HG02798 (cell line): ENCODE measurements around the gene CLHC1.
"Not testable (repeated sequence)": the region's sequence is repeated elsewhere in the genome, so short reads cannot be mapped to it uniquely, and the experiment has no call there.

Experiments used
- ATAC-seq: cut with Tn5 transposase; IDR thresholded peaks from one replicate; pipeline ENCODE4 v1.9.1; 2021; ENCODE audit warnings: mild to moderate bottlenecking; ENCODE audit not compliant: unreplicated experiment, poor library complexity

Gene CLHC1

GRCh38 chr2:55232084-55232862, at the start of gene CLHC1, which contains the start of gene RPS27A:
TSS of gene CLHC1 (minus strand) at chr2:55232293. CDS start at chr2:55222411, 9,882 bp downstream.
TSS of gene RPS27A (plus strand) at chr2:55232688. CDS start at chr2:55232825, 137 bp downstream.
- peak; percentile 89 for ATAC-seq

DNA sequence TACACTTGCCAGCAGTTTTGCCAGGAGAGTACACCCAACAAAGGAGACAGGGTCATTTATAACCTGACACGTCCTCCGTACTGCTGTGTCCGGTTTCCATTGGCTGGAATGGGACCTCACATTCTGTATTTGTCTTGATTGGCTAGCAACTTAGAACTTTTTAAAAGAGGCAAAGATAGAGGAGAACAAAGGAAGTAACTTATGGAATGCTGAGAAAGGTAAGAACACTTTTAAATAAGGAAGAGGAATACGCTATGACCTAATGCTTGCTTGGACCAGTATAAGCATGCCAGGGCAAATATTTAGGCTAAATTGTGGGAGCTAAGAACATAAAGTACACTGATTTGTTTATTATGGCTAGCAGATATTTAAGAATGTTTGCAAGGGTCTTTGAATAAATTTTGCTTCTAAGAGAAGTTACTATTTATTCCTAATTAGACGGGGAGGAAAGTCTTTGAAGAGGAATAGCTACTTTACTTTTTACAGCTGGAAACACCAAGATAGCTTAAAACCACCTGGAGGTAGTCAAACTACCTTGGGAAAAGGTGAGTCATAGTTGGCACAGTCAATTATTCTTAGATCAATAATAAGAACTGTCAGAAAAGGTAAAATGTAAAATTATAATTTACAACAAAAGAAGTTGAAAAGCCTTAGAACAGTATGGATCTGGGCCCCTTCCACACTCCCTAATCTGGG, 48.9 kb upstream of the CLHC1 start:
- not testable (repeated sequence) for ATAC-seq

DNA sequence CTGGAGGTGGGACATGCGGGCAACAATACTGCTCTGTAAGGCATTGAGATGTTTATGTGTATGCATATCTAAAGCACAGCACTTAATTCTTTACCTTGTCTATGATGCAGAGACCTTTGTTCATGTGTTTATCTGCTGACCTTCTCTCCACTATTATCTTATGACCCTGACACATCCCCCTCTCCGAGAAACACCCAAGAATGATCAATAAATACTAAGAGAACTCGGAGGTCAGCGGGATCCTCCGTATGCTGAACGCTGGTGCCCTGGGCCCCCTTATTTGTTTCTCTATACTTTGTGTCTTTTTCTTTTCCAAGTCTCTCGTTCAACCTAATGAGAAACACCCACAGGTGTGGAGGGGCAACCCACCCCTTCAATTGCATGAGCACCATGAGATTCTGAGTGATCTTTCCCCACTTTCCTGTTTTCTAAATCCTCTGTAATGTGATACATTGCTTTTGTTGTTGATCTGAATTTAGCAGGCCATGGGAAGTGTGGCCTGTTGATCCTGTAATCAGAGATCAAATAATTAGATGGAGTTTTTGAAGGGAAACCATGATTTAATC, 47.8 kb upstream of the CLHC1 start:
- not testable (repeated sequence) for ATAC-seq

DNA sequence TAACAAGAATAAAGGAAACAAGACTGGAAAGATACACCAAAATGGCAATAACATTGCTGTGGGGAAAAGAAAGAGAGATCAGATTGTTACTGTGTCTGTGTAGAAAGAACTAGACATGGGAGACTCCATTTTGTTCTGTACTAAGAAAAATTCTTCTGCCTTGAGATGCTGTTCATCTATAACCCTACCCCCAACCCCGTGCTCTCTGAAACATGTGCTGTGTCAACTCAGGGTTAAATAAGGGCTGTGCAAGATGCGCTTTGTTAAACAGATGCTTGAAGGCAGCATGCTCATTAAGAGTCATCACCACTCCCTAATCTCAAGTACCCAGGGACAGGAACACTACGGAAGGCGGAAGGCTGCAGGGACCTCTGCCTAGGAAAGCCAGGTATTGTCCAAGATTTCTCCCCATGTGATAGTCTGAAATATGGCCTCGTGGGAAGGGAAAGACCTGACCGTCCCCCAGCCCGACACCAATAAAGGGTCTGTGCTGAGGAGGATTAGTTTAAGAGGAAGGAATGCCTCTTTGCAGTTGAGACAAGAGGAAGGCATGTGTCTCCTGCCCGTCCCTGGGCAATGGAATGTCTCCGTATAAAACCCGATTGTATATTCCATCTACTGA, 47.2 kb upstream of the CLHC1 start:
- not testable (repeated sequence) for ATAC-seq

DNA sequence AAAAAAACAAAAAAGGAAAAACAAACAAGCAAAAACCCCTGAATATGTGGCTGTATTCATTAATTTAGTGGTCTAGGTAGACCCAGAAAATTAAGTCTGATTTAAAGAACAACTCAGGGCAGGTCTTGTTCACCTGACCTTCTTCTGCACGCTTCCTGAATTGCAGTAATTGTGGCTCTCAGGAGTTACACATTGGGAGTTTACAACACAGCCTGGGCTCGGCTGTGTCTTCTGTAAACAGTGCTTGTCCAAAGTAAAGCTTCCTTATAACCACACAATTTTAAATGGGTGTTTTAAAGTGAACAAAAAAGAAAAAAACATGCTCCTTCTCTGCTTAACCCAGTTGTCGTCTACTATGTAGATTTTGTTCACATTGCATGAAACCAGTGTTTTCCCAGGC, 45.2 kb upstream of the CLHC1 start:
- ATAC-seq: no peak

- not testable (repeated sequence) for ATAC-seq
Measured at GRCh38 chr2:55274346-55274745, 42.3 kb upstream of the CLHC1 start.

- ATAC-seq: no peak
Measured at GRCh38 chr2:55269645-55269990, 37.5 kb upstream of the CLHC1 start.

DNA sequence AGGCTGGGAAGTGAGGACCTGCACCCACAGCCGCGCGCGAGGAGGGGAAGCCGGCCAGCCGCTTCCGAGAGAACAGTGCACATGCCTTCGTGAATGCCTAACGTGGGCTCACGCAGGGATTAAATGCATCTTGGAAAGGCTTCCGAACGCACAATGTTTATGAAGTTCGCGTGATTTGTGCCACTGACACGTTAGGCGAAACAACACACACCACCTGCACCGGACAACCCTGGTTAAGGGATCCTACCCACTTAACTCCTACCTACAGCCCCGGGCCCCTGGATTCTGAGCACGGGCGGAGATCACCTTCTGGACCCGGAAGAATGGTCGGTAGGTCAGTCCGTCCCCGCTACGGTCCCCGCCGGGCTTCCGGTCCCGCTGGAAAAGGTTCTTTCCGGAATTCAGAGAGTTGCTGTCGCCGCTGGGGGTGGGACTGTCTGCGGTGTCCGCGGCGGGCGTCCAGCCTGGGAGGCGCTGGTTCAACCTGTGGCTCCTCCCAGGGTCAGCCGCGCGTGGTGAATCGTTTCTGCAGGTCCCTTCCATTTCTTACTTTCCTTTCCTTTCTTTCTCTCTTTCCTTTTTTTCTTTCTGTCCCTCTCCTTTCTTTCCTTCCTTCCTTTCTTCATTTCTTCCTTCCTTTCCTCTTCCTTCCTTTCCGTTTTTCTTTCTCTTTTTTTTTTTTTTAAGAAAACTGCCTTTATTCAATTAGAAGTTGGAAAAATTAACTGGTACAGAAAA, 37.0 kb upstream of the CLHC1 start, which contains the start of gene MTIF2:
TSS of gene MTIF2 (minus strand) at position 325 of the 738 bp plus-strand sequence. CDS start 5,373 bp downstream, outside the sequence.
- peak; percentile 97 for ATAC-seq

DNA sequence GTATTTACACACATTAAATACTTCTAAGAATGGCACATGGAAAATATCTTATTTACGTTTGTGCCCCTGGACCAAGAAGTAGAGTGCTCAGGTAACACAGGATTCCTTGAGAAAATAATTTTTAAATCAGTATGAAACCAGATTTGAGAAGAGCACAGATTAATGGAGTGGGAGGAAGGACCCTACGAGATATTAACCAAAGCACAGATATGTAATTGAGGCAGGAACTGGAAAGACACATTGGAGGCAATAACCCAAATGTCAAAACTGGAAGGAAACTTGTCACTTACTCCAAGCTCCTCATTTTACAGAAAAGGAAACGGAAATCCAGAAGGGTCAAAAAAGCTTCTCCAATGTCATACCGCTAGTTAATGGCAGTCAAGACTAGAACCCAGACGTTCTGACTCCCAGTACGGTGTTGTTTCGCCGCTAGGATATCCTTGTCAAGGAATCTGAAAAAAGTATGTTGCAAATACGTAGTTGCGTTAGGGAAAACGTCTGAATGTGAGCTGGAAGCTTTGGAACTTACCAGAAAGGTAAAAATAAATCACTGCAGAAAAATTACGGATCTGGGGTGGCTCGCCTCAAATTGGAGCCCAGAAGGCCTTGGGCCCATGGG, 36.3 kb upstream of the CLHC1 start:
- ATAC-seq: no peak

- not testable (repeated sequence) for ATAC-seq
Measured at GRCh38 chr2:55259586-55259985, 27.5 kb upstream of the CLHC1 start.

- ATAC-seq: no peak
Measured at GRCh38 chr2:55252832-55253231, 20.7 kb upstream of the CLHC1 start.

DNA sequence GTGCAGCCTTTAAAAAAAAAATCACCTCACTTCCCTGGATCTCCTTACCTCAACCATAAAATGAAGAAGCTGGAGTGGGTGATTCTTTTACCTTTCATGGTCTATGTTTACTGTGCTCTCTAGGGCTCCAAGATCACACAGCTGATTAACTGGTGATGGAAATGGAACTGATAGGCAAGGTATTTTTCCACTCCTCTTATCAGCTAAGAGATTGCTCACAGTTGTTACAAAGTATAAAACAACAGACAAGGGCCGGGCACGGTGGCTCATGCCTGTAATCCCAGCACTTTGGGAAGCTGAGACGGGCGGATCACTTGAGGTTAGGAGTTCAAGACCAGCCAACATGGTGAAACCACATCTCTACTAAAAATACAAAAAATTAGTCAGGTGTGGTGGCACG, 14.9 kb upstream of the CLHC1 start:
- ATAC-seq: no peak

DNA sequence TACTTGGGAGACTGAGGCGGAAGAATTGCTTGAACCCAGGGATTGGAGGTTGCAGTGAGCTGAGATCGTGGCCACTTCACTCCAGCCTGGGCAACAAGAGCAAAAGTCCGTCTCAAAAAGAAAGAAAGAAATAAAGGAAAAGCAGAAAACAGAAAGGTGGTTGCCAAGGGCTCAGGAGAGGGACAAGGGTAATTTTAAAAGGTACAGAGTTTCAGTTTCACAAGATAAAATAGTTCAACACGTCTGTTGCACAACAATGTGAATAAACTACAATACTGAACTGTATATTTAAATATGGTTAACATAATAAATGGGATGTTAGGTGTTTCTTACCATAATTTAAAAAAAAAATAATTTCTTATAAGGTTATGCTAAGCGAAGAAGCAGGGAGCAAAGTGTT, 13.3 kb upstream of the CLHC1 start:
- ATAC-seq: no peak

GRCh38 chr2:55242617-55243016, 10.5 kb upstream of the CLHC1 start:
- ATAC-seq: no peak

GRCh38 chr2:55241582-55241981, 9.5 kb upstream of the CLHC1 start:
- ATAC-seq: not testable (repeated sequence)

DNA sequence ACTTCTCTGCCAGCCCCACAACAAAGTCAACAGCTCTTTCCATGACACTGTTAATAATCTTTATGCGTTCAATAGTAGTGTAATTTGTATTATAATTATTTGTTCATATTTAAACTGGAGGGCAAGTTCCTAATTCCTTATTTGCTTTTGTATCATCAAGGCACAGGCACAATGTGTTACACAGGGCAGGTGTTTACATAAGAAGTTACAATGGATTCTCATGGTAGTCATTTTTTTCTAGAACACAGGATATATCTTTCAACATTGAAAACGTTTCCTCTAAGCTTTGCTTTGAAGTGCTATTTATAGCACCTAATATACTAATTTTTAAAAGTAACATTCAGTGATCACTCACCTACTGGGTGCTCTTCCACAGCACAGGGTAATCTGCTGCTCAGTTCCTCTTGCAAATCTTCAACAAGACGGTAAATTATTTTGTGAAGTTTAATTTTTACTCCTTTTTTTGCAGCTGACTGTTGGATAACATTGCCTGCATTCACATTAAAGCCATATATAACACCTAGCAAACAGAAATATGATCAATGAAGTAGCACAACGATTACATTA, 7.6 kb upstream of the CLHC1 start:
- no peak for ATAC-seq

GRCh38 chr2:55236992-55237543, 5.0 kb upstream of the CLHC1 start:
- no peak for ATAC-seq

GRCh38 chr2:55235724-55236538, 3.8 kb upstream of the CLHC1 start:
- ATAC-seq: no peak
